ENCODE measurements around the gene SDC1. TPM values are rescaled to one million over a fixed set of nuclear protein-coding genes. Genes with fewer than 3 reads are reported as not detected.

The SDC1 gene
- total RNA-seq, 1 donor from 2014 or later: 0.32 TPM

DNA sequence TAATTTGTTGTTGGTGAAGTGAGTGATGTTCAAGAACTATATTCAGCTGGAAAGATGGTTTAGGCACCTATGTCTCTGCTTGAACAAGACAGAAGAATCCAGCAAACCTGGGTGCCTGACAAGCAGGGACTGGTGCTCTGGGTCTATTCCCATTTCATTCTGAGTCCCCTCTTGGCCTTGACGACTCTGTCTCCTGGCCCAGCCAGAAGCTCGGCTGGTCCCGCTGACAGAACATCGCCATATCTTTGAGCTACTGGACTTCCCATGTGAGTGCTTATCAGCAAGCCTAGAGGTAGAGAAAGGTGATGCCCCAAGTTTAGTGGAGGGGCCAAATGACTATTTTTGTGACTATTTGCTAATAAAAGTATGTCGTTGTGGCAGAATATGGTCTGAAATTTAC lies 48.2 kb downstream of the SDC1 start:
- H3K27ac ChIP-seq: no peak overlapping the region
- no peaks in the 10 kb centered on the region for H3K9me3 ChIP-seq
- DNase-seq (ENCODE audit: low spot score in 2 of 2): no peak
- no peaks in the 10 kb centered on the region for H3K27me3 ChIP-seq
- TF ChIP-seq, protein P1, sequence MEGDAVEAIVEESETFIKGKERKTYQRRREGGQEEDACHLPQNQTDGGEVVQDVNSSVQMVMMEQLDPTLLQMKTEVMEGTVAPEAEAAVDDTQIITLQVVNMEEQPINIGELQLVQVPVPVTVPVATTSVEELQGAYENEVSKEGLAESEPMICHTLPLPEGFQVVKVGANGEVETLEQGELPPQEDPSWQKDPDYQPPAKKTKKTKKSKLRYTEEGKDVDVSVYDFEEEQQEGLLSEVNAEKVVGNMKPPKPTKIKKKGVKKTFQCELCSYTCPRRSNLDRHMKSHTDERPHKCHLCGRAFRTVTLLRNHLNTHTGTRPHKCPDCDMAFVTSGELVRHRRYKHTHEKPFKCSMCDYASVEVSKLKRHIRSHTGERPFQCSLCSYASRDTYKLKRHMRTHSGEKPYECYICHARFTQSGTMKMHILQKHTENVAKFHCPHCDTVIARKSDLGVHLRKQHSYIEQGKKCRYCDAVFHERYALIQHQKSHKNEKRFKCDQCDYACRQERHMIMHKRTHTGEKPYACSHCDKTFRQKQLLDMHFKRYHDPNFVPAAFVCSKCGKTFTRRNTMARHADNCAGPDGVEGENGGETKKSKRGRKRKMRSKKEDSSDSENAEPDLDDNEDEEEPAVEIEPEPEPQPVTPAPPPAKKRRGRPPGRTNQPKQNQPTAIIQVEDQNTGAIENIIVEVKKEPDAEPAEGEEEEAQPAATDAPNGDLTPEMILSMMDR (IDR thresholded peaks at IDR 0.05): no peak
- intact Hi-C loops (cut with DNase I): no loop called here
- no peaks in the 10 kb centered on the region for H3K4me1 ChIP-seq
- H3K4me3 ChIP-seq: no peak overlapping the region
- no peaks in the 10 kb centered on the region for H3K36me3 ChIP-seq

DNA sequence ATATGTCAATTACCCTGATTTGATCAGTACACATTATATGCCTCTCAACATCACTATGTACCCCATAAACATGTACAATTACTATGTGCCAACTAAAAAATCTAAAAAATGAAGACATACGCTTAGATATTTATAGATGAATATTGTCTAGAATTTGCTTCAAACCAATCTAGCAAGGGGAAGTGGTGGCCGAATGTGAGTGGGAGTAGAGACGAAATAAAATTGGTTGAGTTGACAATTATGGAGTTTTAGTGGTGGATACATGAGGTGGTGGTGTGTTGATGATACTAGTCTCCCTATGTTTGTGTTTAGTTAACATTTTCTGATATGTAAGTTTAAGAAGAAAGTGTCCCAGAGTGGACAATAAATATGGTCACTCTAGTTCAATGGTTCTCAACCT lies 49.0 kb downstream of the SDC1 start:
- no peaks in the 10 kb centered on the region for H3K4me1 ChIP-seq
- H3K36me3 ChIP-seq: no peaks in the 10 kb centered on the region
- H3K27ac ChIP-seq: no peak overlapping the region
- no peaks in the 10 kb centered on the region for H3K27me3 ChIP-seq
- intact Hi-C loops (cut with DNase I): no loop called here
- no peak overlapping the region for H3K4me3 ChIP-seq
- H3K9me3 ChIP-seq: no peaks in the 10 kb centered on the region
- TF ChIP-seq, protein P1 (IDR thresholded peaks at IDR 0.05): no peak
- DNase-seq (ENCODE audit: low spot score in 2 of 2): no peak

DNA sequence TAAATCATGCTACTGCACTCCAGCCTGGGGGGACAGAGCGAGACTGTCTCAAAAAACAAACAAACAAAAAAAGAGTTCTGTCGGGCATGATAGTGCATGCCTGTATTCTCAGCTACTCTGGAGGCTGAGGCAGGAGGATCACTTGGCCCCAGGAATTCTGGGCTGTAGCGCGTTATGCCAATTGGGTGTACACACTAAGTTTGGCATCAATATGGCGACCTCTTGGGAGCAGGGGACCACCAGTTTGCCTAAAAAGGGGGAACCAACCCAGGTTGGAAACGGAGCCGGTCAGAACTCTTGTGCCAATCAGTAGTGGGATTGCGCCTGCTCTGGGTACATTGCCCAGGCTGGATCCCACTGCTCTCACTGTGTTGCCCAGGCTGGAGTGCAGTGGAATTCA lies 49.7 kb downstream of the SDC1 start:
- no peaks in the 10 kb centered on the region for H3K36me3 ChIP-seq
- H3K9me3 ChIP-seq: no peaks in the 10 kb centered on the region
- no peaks in the 10 kb centered on the region for H3K27me3 ChIP-seq
- no peak overlapping the region for H3K4me3 ChIP-seq
- intact Hi-C loops (cut with DNase I): no loop called here
- no peak overlapping the region for H3K27ac ChIP-seq
- no peaks in the 10 kb centered on the region for H3K4me1 ChIP-seq
- peak in 1 of 2 donors; percentile 18 for DNase-seq (ENCODE audit: low spot score in 2 of 2)
- TF ChIP-seq, protein P1 (IDR thresholded peaks at IDR 0.05): no peak

DNA sequence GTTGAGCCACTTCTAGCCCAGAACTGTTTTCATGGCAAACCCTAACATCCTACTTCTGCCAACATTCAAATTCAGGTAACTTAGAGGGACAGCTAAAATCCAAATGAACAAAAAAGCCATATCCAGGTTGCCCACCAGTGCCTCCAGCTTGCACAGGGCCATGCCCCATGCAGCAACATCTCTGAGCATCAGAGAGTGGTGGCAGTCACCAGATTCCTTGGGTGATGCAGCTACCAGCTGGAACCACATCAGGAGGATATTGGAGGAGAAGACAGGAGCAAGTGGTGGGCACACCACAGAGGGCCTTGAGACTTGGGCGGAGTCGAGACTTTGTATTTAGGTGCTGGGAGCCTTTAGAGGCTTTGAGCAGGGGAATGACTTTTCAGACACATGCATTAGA lies 50.5 kb downstream of the SDC1 start:
- no peak overlapping the region for H3K4me3 ChIP-seq
- no peak overlapping the region for H3K27ac ChIP-seq
- no peaks in the 10 kb centered on the region for H3K36me3 ChIP-seq
- intact Hi-C loops (cut with DNase I): no loop called here
- no peaks in the 10 kb centered on the region for H3K9me3 ChIP-seq
- H3K4me1 ChIP-seq: no peaks in the 10 kb centered on the region
- no peak for DNase-seq (ENCODE audit: low spot score in 2 of 2)
- H3K27me3 ChIP-seq: no peaks in the 10 kb centered on the region
- TF ChIP-seq, protein P1 (IDR thresholded peaks at IDR 0.05): no peak

DNA sequence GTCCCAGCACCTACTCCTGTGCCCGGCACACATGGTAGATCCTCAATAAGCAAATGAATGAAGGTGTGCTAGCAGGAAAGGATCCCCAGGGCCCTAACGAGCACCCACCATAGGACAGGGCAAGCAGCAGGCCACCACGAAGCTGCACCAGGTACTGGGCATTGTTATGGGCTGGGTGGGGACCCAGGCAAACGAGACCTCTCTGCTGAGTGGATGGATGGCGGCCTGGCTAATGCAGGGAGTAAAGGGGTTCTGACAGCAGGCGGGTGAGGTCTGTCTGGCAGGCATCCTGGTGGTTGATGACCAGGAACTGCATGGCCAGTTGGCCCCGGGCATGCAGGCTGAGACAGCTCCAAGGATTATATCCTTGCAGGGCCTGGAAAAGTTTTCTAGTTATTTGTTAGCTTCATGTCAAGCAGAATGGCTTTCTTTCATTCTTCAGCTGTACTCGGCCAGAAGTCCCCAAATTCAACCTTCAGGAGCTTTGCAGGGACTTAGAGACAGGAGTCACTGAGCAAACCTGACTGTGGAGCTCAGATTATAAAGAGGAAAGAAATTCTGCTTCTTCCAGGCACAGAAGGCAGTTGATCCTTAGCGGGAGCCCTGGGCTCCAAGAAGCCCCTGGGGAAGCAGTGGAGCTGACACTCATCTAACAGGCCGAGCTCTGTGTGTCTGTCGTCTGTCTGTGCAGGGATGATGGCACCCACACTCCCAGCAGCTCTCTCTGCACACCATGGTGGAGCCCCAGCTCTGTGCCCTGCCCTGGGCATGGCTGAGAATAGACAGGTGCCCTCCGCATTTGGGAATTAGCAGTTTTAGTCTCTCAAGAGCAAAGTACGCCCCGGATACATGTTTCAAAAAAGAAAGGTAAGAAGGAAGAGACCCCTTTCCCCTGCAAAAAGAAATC lies 51.2 kb downstream of the SDC1 start:
- no peak overlapping the region for H3K27ac ChIP-seq
- peak in 1 of 2 donors; percentile 44 for DNase-seq (ENCODE audit: low spot score in 2 of 2)
- H3K4me1 ChIP-seq: no peaks in the 10 kb centered on the region
- intact Hi-C loops (cut with DNase I): no loop called here
- no peaks in the 10 kb centered on the region for H3K9me3 ChIP-seq
- no peak overlapping the region for H3K4me3 ChIP-seq
- no peaks in the 10 kb centered on the region for H3K27me3 ChIP-seq
- H3K36me3 ChIP-seq: no peaks in the 10 kb centered on the region
- TF ChIP-seq, protein P1 (IDR thresholded peaks at IDR 0.05): no peak
